GM19239 (cell line): ENCODE data around the gene ELFN2.
"Not testable (repeated sequence)": the region's sequence is repeated elsewhere in the genome, so short reads cannot be mapped to it uniquely, and the experiment has no call there.

ENCODE experiments used
- DNase-seq: peaks from one replicate; pipeline ENCODE4 v3.0.0; 2011; ENCODE audit warnings: low spot score; ENCODE audit not compliant: insufficient read length
- FAIRE-seq: peaks from 2 replicates; lab custom pipeline; 2011; peaks lifted over from hg19 to GRCh38; lab: Jason Lieb, UNC

ELFN2 gene

GRCh38 chr22:37427135-37427710, at the start of gene ELFN2:
Gene ELFN2 (minus strand): TSS chr22:37427479. CDS start chr22:37375534, 51,945 bp downstream.
- DNase-seq (no peak), FAIRE-seq (no peak)

- DNase-seq: no peak
These were observed 49.4 kb upstream of the ELFN2 start for GRCh38 chr22:37476389-37477329.

GRCh38 chr22:37474447-37475090, 47.3 kb upstream of the ELFN2 start:
- no peak for FAIRE-seq

More at GRCh38 chr22:37476389-37477329, 49.4 kb upstream of the ELFN2 start:
- no peak for FAIRE-seq

GRCh38 chr22:37473437-37473946, 46.2 kb upstream of the ELFN2 start:
- no peak for FAIRE-seq
- no peak for DNase-seq

More at GRCh38 chr22:37474447-37475090, 47.3 kb upstream of the ELFN2 start:
- DNase-seq: no peak

- no peak for FAIRE-seq
- peak; percentile 60 for DNase-seq
These were observed 45.2 kb upstream of the ELFN2 start for GRCh38 chr22:37472418-37473006.

GRCh38 chr22:37471727-37472417, 44.6 kb upstream of the ELFN2 start:
- no peak for FAIRE-seq
- DNase-seq: no peak

GRCh38 chr22:37470087-37470445, 42.8 kb upstream of the ELFN2 start:
- FAIRE-seq (no peak), DNase-seq (no peak)

- DNase-seq (no peak), FAIRE-seq (no peak)
These were observed 42.3 kb upstream of the ELFN2 start for GRCh38 chr22:37469416-37470086.

GRCh38 chr22:37468201-37468695, 41.0 kb upstream of the ELFN2 start:
- FAIRE-seq, DNase-seq: not testable (repeated sequence)

- DNase-seq (no peak), FAIRE-seq (no peak)
These were observed 40.2 kb upstream of the ELFN2 start for GRCh38 chr22:37467391-37467955.

GRCh38 chr22:37464181-37464580, 36.9 kb upstream of the ELFN2 start:
- FAIRE-seq (peak; percentile 74), DNase-seq (peak; percentile 67)

- no peak for DNase-seq
- no peak for FAIRE-seq
These were observed 35.7 kb upstream of the ELFN2 start for GRCh38 chr22:37462983-37463382.

- DNase-seq (no peak), FAIRE-seq (no peak)
These were observed 35.2 kb upstream of the ELFN2 start for GRCh38 chr22:37462436-37462835.

GRCh38 chr22:37461961-37462360, 34.7 kb upstream of the ELFN2 start:
- DNase-seq (no peak), FAIRE-seq (no peak)

GRCh38 chr22:37460684-37461083, 33.4 kb upstream of the ELFN2 start:
- no peak for FAIRE-seq

GRCh38 chr22:37459206-37459605, 31.9 kb upstream of the ELFN2 start:
- FAIRE-seq (no peak), DNase-seq (no peak)

More at GRCh38 chr22:37460684-37461083, 33.4 kb upstream of the ELFN2 start:
- DNase-seq: no peak

- DNase-seq (peak; percentile 82), FAIRE-seq (peak; percentile 90)
These were observed 30.0 kb upstream of the ELFN2 start for GRCh38 chr22:37457093-37457893.

GRCh38 chr22:37456346-37456745, 29.1 kb upstream of the ELFN2 start:
- no peak for DNase-seq
- FAIRE-seq: no peak
